DMS79 (cell line): ENCODE measurements around the gene TPI1.
"Not testable (repeated sequence)": the region's sequence is repeated elsewhere in the genome, so short reads cannot be mapped to it uniquely, and the experiment has no call there.

Experiments
- DNase-seq: peaks from one replicate; lab custom pipeline; 2025; lab: John Stamatoyannopoulos, UW

The TPI1 gene

DNA sequence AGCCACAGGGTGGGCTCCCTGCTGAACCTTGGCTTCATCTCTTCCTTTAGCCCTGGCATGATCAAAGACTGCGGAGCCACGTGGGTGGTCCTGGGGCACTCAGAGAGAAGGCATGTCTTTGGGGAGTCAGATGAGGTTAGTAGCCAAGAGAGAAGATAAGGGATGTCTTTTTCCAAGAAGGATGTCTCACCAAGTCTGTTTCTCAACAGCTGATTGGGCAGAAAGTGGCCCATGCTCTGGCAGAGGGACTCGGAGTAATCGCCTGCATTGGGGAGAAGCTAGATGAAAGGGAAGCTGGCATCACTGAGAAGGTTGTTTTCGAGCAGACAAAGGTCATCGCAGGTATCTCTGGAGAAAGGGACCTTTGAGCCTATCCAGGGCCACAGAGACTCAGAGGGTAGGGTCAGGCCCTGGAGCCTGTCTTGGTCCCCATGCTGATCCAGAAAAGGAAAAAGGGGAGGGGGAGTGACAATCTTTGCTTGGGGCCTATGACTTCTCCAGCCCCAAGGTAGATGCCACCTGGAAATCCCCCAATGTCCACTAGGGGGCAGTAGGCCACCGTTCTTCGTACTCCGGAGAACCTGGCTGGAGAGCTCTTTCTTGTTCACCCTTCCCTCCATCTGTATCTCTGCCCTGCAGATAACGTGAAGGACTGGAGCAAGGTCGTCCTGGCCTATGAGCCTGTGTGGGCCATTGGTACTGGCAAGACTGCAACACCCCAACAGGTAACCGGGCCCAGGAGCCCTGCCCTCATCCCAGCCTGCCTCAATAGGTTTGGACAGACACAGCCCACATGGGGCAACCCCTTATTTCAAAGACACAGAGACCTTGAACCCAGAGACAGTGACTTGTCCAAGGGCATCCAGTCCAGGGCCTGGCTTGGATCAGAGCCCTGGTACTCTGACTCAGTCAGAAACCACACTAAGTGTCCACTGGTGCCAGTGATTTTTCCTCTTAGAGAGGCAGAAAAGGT is 2.0 kb downstream of the TPI1 start:
- peak; percentile 69 for DNase-seq

DNA sequence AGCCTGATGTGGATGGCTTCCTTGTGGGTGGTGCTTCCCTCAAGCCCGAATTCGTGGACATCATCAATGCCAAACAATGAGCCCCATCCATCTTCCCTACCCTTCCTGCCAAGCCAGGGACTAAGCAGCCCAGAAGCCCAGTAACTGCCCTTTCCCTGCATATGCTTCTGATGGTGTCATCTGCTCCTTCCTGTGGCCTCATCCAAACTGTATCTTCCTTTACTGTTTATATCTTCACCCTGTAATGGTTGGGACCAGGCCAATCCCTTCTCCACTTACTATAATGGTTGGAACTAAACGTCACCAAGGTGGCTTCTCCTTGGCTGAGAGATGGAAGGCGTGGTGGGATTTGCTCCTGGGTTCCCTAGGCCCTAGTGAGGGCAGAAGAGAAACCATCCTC is 3.0 kb downstream of the TPI1 start:
- not testable (repeated sequence) for DNase-seq

DNA sequence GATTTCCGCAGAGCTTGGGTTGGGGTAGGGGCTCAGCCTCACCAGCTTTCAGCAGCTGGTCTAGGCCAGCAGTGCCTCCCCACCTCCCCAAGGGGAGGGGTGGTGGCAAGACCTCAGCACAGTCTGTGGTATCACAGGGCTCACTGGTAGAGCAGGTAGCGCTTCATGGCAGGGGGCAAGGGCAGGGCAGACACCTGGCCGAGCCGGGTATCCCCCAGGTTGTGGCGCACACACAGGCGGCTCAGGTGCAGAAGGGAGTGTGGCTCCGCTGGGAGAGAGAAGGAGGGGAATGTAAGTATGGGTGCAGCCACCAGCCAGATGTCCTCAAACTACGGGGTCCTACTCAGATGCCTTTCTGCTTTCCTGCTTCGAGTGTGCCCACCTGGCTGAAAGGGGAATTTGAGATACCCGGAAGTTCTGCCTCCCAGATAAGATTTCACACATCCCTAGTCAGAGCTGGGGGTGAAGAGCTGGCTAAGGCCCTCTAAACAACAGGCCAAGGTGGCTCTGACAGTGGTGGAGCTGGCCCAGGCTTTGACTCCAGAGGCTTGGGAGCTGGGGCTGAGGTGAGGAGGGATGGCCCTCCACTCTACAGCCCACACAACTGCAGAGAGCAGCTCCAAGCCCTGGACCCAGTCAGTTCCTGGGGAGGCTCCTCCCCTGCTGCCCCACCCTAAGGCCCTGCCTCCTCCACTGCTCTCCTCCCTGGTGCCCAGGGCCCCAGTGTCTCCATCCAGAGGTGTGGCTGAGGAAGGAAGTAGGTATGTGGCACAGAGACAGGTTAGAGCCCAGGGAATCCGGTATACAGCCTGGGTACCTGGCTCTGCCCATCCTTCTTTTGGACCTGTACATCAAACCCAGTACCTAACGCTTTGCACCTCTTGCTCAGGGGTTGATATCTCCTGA is 4.0 kb downstream of the TPI1 start:
- no peak for DNase-seq

DNA sequence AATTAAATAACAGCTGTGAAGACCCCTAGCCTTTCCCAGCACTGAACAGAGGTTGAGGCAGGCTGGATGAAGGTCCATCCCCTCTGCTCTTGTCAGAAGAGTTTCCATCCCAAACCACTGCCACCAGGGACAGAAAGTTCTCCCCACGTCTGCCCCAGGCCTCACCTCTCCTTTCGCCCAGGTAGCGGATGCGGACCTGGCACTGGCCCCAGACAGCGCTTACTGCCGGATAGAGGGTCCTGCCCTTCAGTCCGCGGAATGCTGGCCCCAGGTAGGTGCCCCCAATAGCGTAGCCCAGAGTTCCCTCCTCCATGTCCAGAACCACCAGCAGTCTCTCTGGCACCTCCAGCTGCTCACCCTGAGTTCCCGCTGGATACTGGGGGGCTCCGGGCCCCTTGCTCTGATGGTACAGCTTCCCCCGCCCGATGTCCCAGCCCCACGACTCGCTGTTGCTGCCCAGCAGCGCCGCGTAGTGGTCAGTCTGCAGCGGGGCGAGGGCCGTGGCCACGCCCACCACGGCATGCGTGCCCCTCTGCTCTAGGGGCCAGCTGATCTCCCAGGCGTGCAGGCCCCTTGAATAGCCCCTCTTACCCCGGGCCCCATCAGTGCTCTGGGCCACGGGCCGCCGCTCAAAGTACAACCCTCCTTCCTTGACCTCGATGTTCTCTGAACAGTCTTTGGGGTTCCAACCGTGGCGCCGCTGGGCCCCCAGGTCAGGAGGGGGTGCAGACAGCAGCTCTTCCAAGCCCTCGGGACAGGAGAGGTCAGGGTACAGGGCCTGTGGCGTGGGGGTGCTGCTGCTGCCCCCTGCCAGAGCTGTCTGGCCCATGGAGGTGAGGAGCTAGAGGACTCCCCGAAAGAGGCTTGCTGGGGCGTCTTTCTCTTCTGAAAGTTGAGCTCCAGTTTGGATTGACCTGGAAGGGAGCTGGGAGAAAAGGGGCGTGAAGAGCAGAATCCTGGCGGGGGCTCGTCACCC is 5.0 kb downstream of the TPI1 start:
- DNase-seq: peak; percentile 36

DNA sequence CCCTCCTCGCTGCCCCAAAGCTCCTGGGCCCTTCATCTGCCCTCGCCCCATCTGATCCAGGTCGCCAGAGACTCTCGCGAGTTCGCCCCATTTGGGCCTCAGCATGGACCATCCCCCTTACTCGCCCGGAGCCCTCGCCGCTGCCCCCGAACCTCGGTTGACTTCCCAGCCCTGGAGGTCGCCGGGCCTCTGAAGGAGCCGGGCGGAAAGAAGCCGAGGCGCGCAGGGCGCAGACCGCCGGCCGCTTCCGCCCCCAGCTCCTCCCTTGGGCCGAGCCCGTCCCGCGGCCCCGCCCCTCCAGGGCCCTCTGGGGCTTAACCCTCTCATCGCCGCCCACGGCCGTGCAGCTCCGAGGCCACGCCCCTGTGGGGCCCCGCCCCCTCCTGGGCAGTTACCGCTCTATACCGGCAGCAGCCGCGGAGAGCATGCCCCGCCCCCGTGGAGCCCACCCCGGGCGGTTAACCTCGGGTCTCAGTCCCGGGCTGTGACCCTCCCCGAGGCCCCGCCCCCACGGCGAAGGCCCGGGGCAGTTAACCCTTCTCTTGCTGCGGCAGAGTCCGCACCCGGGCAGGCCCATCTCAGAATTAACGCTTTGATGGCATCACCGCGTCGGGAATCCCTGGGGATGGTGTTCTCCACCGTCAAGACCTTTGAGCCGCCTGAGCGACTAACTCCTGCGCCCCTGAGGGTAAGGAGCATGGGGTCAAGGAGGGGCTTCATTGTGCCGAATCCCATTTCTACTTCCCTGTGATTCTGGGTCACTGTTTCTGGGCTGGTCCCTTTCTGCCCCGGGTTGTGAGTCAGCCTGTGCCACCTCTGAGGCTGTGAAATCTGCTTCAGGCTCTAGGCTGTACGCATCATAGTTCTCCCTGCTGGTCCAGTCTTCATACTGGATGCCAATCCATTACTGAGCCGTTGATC is 6.0 kb downstream of the TPI1 start, which contains the start of gene SPSB2:
TSS of gene SPSB2 (minus strand) at position 210 of the 921 bp plus-strand sequence. CDS start 402 bp downstream, outside the sequence.
- DNase-seq: peak; percentile 93

DNA sequence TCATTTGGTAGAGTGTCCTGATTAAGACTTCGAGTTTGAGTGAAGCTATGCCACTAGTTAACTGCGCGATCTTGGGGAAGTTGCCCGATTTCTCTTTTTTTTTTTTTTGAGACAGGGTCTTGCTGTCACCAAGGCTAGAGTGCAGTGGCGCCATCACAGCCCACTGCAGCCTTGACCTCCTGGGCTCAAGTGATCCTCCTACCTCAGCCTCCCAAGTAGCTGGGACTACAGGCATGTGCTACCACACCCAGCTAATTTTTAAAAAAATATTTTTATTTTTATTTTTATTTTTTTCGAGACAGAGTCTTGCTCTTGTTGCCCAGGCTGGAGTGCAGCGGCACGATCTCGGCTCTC is 6.7 kb downstream of the TPI1 start:
- DNase-seq: not testable (repeated sequence)

DNA sequence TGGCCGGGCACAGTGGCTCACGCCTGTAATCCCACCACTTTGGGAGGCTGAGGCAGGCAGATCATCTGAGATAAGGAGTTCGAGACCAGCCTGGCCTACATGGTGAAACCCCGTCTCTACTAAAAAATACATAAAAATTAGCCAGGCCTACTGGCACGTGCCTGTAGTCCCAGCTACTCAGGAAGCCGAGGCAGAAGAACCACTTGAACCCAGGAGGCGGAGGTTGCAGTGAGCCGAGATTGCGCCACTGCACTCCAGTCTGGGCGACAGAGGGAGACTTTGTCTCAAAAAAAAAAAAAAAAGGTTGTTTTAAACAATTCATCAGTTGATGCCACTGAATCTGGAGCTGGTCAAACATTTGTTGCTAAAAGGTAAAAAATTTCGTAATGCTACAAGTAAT is 12.5 kb downstream of the TPI1 start:
- DNase-seq: not testable (repeated sequence)

DNA sequence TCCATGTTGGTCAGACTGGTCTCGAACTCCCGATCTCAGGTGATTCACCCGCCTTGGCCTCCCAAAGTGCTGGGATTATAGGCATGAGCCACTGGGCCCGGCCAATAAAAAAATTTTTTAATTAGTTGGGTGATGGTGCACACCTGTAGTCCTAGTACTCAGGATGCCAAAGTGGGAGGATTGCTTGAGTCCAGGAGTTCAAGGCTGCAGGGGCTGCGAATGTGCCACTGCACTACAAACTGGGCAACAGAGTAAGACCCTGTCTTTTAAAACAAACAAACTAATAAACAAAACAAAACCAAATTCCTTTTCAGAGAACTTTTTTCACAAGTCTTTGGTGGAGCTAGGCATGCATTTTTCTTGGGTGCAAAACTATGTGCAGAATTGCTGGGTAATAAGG is 15.9 kb downstream of the TPI1 start:
- DNase-seq: no peak

DNA sequence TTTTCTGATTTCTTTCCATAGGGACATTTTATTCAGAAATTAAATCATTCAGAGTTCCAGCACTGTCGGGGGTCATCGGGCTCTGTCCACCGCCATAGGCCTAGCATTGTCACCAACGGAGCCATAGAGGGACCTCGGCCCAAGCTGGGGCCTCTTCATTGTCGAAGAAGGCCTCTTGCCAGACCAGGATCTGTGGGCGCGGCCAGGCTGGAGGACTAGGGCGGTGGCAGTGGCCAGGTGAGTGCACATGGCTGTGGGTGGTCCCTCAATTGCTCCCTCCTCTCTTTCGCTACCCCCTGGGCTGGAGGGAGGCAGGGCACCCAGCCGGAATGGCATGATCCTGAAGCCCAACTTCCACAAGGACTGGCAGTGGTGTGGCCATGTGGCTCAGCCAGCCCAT is 16.4 kb downstream of the TPI1 start:
- DNase-seq: no peak

DNA sequence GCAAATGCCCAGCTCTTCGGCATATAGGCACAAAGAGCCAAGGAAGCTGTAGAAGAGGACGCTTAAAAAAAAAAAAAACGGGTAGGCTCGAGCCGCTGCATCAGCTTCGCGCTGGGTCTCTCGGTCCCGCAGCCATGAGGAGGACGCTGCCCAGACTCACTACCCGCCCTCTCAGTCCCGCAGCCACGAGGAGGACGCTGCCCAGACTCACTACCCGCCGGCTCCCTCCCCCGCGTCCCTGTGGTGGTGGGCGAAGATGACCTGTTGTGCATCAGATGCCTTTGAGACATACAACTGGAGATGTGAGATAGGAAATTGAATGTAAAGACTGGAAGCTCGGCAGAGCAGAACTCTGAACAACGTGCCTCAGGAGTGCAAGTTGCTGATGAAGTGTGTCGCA is 17.2 kb downstream of the TPI1 start:
- no peak for DNase-seq

DNA sequence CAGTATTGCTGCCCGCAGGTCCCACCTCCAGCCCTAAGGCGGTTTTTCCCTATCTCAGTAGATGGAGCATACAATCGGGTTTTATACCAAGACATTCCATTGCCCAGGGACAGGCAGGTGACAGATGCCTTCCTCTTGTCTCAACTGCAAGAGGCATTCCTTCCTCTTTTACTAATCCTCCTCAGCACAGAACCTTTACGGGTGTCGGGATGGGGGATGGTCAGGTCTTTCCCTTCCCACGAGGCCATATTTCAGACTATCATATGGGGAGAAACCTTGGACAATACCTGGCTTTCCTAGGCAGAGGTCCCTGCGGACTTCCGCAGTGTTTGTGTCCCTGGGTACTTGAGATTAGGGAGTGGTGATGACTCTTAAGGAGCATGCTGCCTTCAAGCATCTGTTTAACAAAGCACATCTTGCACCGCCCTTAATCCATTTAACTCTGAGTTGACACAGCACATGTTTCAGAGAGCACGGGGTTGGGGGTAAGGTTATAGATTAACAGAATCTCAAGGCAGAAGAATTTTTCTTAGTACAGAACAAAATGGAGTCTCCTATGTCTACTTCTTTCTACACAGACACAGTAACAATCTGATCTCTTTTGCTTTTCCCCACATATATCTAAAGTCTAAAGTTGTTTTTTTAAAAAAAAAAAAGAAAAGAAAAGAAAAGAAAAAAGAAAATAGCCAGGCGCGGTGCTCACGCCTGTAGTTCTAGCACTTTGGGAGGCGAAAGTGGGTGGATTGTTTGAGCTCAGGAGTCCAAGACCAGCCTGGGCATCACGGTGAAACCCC is 19.1 kb downstream of the TPI1 start:
- not testable (repeated sequence) for DNase-seq

DNA sequence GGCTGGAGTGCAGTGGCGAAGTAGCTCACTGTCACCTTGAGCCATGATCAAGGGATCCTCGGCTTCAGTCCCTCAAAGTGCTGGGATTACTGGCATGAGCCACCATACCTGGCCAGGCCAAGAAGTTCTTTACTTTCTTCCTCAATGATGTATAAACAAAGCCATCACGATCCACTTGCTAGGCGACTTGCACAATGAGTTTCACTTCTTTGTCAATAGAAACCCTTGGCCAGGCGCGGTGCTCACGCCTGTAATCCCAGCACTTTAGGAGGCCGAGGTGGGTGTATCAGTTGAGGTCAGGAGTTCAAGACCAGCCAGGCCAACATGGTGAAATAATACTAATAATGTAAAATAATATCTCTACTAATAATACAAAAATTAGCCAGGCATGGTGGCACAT is 20.1 kb downstream of the TPI1 start:
- no peak for DNase-seq

DNA sequence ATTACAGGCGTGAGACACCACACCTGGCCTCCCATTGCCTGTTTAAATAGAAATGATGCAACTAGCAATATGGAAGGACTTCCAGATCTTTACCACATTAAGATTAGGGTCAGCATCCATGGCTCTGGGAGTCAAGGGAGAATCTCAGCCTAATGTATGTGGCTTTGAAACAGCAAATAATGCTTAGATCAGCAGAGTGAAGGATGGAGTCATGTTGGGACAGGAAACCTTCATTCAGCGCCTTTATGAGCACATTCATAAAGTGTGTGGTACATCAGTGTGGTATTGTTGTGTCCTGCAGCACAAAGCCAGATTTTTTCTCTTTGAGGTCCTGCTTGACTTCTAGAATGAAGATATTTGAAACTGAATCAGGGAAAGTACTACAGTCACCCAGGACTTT is 21.0 kb downstream of the TPI1 start:
- DNase-seq: no peak

DNA sequence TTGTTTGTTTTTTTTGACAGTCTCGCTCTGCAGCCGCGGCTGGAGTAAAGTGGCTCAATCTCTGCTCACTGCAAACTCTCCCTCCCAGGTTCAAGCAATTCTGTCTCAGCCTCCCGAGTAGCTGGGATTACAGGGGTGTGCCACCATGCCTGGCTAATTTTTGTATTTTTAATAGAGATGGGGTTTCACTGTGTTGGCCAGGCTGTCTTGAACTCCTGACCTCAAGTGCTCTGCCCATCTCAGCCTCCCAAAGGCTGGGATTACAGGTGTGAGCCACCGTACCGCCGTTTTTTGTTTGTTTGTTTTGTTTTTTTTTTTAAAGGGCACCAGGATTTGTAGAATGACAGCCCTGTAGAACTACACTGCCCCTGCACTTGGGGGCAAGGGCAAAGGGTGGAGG is 21.5 kb downstream of the TPI1 start:
- DNase-seq: not testable (repeated sequence)

DNA sequence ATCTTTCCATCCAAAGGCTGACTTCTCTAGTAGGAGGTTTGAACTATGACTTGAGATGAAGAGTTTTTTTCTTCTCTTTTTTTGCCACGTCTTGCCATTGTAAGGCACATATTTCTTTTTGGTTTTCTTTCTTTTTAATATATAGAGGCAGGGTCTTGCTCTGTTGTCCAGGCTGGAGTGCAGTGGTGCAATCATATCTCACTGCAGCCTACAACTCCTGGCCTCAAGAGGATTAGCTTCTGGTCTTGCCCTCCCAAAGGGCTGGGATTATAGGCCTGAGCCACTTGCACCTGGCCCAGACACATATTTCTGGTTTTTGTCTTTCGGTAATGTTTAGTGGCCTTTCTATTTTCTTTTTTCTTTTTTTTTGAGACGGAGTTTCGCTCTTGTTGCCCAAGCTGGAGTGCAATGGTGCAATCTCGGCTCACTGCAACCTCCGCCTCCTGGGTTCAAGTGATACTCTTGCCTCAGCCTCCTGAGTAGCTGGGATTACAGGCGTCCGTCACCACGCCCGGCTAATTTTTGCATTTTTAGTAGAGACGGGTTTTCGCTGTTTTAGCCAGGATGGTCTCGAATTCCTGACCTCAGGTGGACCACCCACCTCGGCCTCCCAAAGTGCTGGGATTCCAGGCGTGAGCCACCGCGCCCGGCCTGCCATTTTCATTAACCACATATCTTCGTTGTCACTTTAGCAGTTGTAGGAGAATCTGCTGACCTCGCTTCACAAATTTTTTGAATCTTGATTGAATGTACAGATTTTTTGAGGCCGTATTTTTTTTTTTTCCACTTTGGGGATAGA is 22.6 kb downstream of the TPI1 start:
- not testable (repeated sequence) for DNase-seq

DNA sequence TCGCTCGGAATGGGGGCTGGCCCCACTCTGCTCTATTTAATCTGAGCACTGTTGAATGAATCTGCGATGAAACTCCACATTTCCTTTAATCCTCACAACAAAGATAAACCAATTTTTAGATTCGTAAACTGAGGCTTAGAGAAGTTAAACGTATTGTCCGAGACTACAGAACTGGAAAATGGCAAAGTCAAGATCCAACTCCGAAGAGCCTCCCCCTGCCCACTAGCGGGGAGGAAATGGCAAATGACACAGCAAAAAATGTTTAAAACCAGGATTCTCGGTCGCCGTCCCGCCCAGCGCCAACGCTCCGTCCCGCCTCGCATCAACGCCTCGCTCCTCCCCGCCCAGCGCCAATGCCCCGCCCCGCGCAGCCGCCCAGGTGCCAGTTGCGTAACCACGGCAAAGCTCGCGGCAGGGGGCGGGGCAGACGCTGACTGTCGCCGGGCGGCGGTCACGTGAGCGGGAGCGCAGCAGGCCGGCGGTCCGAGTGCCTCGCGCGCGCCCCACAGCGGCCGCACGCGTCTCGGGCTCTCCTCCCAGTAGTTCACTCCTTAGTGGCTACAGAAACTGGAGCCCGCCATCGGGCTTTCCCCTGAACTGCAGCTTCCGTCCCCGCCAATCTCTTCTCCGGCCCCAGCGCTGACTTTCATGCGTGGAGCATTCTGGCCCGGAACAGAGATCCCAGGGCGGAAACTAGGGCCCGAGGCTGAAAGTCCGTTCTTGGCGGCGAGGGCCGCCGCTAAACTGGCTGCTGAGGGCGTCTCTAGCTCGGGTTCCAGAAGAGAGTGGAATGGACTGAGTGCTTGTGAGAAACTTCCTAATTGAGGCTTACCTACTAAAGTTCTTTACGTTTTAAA is 23.7 kb downstream of the TPI1 start:
- DNase-seq: peak; percentile 89

DNA sequence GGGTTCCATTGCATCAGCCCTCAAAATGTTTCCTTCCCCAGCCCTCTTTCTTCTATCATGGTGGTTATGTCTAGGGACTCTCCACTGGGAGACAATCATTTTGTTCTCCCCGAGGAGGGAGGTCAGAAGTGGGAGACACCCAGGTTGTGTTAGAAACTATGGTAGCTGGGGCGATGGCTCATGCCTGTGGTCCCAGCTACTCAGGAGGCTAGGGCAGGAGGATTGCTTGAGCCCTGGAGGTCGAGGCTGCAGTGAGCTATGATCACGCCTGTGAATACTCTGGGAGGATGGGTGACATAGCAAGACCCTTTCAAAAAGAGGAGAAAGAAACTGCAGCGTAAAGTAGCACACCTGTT is 24.3 kb downstream of the TPI1 start:
- DNase-seq: no peak

DNA sequence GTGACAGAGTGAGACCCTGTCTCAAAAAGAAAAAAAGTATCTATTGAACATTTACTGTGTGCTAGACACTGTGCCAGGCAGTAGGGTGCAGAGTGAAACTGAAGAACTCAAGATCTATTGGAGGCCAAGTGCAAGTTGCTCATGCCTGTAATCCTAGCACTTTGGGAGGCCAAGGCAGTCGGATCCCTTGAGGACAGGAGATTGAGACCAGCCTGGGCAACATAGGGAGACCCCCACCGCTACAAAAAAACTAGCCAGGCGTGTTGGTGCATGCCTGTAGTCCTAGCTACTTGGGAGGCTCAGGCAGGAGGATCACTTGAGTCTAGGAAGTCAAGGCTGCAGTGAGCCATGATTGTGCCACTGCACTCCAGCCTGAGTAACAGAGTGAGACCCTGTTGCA is 25.4 kb downstream of the TPI1 start:
- DNase-seq: not testable (repeated sequence)
